IgD-negative memory B cell (primary cell): ENCODE results near the gene SLC25A41. TPM values are rescaled to one million over a fixed set of nuclear protein-coding genes. Genes with fewer than 3 reads are reported as not detected.

ENCODE experiments used
- H3K27ac Mint-ChIP-seq, 3 donors: one replicate each; pipeline ENCODE4 v1.8.0; 2020 to 2022; ENCODE audit warnings: mild to moderate bottlenecking in 3 of 3, mixed read lengths in 3 of 3, moderate library complexity in 1 of 3
- H3K27me3 Mint-ChIP-seq: one replicate; pipeline ENCODE4 v1.8.0; 2021; ENCODE audit warnings: mixed read lengths
- H3K36me3 Mint-ChIP-seq: one replicate; pipeline ENCODE4 v1.8.0; 2020; ENCODE audit warnings: mild to moderate bottlenecking, mixed read lengths
- H3K4me1 Mint-ChIP-seq, 3 donors: one replicate each; pipeline ENCODE4 v1.8.0; 2020 to 2022; ENCODE audit warnings: mixed read lengths in 3 of 3, mild to moderate bottlenecking in 1 of 3
- H3K4me3 Mint-ChIP-seq, 4 donors: one replicate each; pipeline ENCODE4 v1.8.0; 2020 to 2022; ENCODE audit warnings: mild to moderate bottlenecking in 4 of 4, mixed read lengths in 4 of 4, moderate library complexity in 3 of 4
- H3K9me3 Mint-ChIP-seq, 3 donors: one replicate each; pipeline ENCODE4 v1.8.0; 2020 to 2021; ENCODE audit warnings: mixed read lengths in 3 of 3, mild to moderate bottlenecking in 1 of 3
- polyA plus RNA-seq: library from polyadenylated mRNA; unstranded; fragments of 300-500 nt; fragmentation: Illumina TruSeq; gene quantifications from one replicate; pipeline ENCODE4 v1.2.3, GENCODE V29; 2021

Gene SLC25A41
- polyA plus RNA-seq, 1 donor from 2014 or later = not detected

DNA sequence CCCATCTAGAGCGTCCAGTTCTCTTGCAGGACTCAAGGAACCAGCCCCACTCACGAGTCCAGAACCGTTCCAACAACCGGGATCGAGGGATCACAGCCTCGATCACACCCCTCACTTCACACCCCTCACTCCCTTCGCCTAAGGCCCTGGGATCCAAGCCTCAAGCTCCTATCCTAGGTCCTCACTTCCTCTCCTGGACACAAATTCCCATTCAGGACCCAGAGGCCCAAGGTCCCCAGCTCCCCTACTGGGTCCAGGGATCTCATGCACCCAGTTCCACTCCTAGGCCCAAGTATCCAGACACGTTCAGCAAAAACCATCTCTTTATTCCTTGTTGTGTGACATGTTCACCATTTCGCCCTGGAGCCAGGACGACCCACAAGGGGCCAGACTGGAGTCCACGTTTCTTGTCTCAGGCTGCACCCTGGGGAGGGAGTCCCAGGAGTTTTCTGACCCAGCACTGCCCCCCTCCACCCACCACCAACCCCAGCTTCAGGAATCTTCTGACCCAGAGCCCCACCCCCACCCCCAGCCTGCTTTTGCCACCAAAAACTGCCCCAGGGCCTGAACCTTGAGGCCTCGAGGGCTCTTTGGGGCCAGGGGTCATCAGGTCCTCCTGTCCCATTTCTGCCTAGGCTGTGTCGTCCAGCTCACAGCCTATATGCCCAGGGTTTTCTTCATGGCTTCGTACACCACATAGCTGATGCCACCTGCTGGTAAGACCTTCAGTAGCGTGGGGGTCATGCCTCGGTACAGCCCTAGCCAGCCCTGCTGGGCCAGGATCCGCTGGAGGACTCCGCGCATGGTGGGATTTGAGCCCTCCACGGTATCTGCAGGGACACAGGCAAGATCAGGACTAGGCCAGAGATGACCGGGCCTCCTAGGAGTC, 7.6 kb downstream of the SLC25A41 start:
- peaks cover 4 to 27% (median 16%) of the 10 kb centered on the region in 3 donors for H3K4me1 Mint-ChIP-seq
- no peaks in the 10 kb centered on the region for H3K36me3 Mint-ChIP-seq
- H3K4me3 Mint-ChIP-seq = peak overlapping the region in 3 of 4 donors; percentile 84 to 96 (median 90)
- no peaks in the 10 kb centered on the region for H3K27me3 Mint-ChIP-seq
- H3K27ac Mint-ChIP-seq = peak overlapping the region; percentile 76 to 99 (median 80)
- no peaks in the 10 kb centered on the region for H3K9me3 Mint-ChIP-seq

GRCh38 chr19:6424939-6425731, 8.4 kb downstream of the SLC25A41 start:
- H3K27ac Mint-ChIP-seq = peak overlapping the region; percentile 76 to 99 (median 80)
- H3K27me3 Mint-ChIP-seq = no peaks in the 10 kb centered on the region
- peaks cover 4 to 28% (median 16%) of the 10 kb centered on the region in 3 donors for H3K4me1 Mint-ChIP-seq
- H3K9me3 Mint-ChIP-seq = no peaks in the 10 kb centered on the region
- no peaks in the 10 kb centered on the region for H3K36me3 Mint-ChIP-seq
- H3K4me3 Mint-ChIP-seq = peak overlapping the region; percentile 66 to 96 (median 87)

- H3K4me1 Mint-ChIP-seq = peaks cover 4 to 28% (median 16%) of the 10 kb centered on the region in 3 donors
- no peaks in the 10 kb centered on the region for H3K9me3 Mint-ChIP-seq
- no peaks in the 10 kb centered on the region for H3K36me3 Mint-ChIP-seq
- peak within 1 kb of the TSS; percentile 81 to 96 (median 88) for H3K4me3 Mint-ChIP-seq
- H3K27ac Mint-ChIP-seq = peak within 1 kb of the TSS; percentile 78 to 99 (median 80)
- H3K27me3 Mint-ChIP-seq = no peaks in the 10 kb centered on the region
Measured at GRCh38 chr19:6424195-6424938, 9.2 kb downstream of the SLC25A41 start, which contains the start of gene KHSRP. Gene KHSRP (minus strand): TSS chr19:6424811. CDS start chr19:6424701, 110 bp downstream.

DNA sequence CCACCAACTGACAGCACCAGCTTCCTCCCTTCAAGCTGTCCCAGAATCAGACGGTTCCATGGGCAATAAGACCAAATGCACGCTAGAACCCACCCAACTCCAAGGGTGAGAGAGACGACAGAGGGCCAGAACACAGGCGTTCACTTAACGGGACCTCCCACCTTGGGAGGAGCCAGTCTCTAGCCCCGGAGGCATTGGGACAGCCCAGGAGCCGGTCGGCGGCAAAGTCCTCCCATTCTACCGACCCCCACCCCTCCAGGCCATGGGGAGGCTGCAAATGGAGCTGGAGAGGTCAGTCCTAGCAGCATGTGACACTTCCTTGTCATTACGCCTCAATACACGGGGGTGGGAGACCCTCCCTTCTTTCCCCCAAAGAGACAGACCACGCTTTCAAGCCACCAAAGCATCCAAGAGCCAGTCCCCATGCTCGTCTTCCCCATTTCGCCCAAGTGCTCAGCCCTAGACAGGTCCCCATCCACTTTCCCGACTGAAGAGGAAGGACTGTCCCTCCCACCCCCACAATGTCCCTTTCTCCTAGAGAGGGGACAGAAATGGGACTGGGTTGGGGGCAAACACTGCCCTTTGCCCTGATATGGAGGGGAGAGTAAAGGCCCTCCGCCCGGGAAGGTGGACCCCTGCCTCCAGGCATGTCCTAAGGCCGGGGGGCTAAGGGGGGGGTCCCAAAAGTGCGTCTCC, 9.9 kb downstream of the SLC25A41 start:
- Mint-ChIP-seq H3K4me3 (peak overlapping the region; percentile 81 to 92 (median 87)), H3K27ac (peak overlapping the region; percentile 35 to 86 (median 78)), H3K27me3 (no peaks in the 10 kb centered on the region), H3K4me1 (peaks cover 4 to 28% (median 16%) of the 10 kb centered on the region in 3 donors), H3K36me3 (no peaks in the 10 kb centered on the region), H3K9me3 (no peaks in the 10 kb centered on the region)

DNA sequence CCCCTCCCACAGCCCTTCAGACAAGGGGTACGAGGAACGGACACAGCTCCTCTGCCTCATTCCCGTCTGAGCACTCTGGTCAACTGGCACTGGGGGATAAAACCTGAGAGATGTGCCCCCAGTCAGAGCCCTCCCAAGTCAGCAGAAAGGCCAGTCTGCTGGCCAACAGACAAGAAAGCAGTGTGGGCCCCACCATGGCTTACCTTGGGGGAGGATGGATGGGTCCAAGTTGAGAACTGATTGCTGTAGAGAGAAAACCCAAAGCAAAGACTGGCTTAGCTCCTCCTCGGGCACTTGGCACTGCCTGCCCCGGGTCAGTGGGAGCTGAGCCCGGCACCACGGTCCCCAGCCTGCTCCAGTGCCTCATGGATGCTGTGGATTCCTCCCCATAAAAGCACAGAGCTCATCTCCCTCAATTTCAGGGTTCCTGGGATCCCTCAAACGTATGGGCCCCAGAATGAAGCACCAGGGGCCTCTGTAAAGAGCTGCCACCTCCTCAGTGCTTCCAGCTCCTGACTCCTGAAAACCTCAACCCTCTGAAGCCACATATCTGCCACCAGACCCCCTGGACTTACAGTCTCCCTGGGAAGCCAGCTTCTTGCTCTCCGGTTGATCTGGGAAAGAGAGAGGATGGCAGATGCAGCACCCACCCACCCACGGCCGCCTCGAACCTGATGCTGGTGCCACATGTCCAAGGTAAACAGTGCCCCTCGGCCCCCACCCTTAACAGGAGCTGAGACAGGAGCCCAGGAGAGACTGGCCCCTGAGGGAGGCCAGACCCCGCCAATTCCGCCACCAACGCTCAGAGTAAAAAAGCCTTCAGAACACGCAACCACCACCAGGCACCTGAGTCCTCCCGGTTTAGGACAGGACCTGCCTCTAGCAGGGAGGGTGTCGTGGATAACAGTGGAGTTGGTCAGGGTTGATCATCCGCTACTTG, 12.2 kb downstream of the SLC25A41 start:
- H3K36me3 Mint-ChIP-seq = no peaks in the 10 kb centered on the region
- H3K27ac Mint-ChIP-seq = peak overlapping the region in 1 of 3 donors; percentile 57
- H3K4me3 Mint-ChIP-seq = peak overlapping the region in 2 of 4 donors; percentile 28 to 54
- no peaks in the 10 kb centered on the region for H3K27me3 Mint-ChIP-seq
- H3K4me1 Mint-ChIP-seq = peaks cover 4 to 28% (median 14%) of the 10 kb centered on the region in 3 donors
- no peaks in the 10 kb centered on the region for H3K9me3 Mint-ChIP-seq

GRCh38 chr19:6418562-6418932, 15.0 kb downstream of the SLC25A41 start:
- H3K27me3 Mint-ChIP-seq = no peaks in the 10 kb centered on the region
- H3K4me3 Mint-ChIP-seq = peak overlapping the region in 1 of 4 donors; percentile 21
- no peaks in the 10 kb centered on the region for H3K9me3 Mint-ChIP-seq
- peaks cover 0 to 18% (median 12%) of the 10 kb centered on the region in 3 donors for H3K4me1 Mint-ChIP-seq
- no peaks in the 10 kb centered on the region for H3K36me3 Mint-ChIP-seq
- no peak overlapping the region for H3K27ac Mint-ChIP-seq

GRCh38 chr19:6417713-6418561, 15.6 kb downstream of the SLC25A41 start:
- Mint-ChIP-seq H3K9me3 (no peaks in the 10 kb centered on the region), H3K4me3 (peak overlapping the region in 1 of 4 donors; percentile 7), H3K4me1 (peaks cover 0 to 14% (median 7%) of the 10 kb centered on the region in 3 donors), H3K27me3 (no peaks in the 10 kb centered on the region), H3K36me3 (no peaks in the 10 kb centered on the region), H3K27ac (no peak overlapping the region)

DNA sequence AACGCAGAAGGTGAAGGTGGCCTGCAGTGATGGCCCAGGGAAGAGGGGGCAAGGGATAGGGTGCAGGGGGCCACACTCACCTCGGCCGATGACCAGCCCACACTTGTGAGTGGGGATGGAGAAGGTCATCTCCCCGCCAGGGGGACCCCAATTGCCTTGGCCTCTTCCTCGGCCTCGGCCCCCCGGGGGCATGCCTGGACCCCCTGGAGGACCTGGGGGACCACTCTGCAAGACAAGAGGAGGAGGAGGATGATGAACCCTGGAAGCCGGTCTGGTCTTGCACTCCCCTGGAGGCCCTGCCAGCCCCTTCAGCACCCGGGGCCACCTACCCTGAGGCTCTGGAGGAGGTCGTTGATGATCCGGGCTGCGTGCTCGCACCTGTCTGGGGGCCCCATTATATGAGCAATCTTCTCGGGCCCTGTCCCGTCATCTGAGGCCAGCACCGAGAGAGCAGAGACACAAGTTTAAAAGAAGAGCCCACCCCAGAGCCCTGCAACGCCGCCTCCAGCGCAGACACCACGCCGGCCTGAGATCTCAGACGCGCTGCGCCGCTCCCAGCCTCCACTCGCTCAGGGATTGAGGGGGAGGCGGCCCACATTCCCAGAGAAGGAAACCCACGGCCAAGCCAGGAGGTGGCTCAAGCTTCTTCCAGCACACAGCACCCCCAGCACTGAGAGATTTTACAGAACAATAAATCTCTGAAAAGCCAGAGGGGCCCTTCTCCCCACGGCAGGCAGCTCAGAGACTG, 16.7 kb downstream of the SLC25A41 start:
- Mint-ChIP-seq H3K27me3 (no peaks in the 10 kb centered on the region), H3K9me3 (no peaks in the 10 kb centered on the region), H3K27ac (no peak overlapping the region), H3K4me1 (peaks cover 0 to 4% (median 0%) of the 10 kb centered on the region in 3 donors), H3K4me3 (peak overlapping the region in 2 of 4 donors; percentile 7 to 52), H3K36me3 (no peaks in the 10 kb centered on the region)

GRCh38 chr19:6415591-6416190, 17.9 kb downstream of the SLC25A41 start:
- no peaks in the 10 kb centered on the region for H3K36me3 Mint-ChIP-seq
- H3K27me3 Mint-ChIP-seq = no peaks in the 10 kb centered on the region
- no peaks in the 10 kb centered on the region for H3K4me1 Mint-ChIP-seq

GRCh38 chr19:6414793-6415590, 18.6 kb downstream of the SLC25A41 start:
- Mint-ChIP-seq H3K4me1 (no peaks in the 10 kb centered on the region), H3K27ac (no peak overlapping the region), H3K36me3 (no peaks in the 10 kb centered on the region), H3K4me3 (no peak overlapping the region), H3K27me3 (no peaks in the 10 kb centered on the region), H3K9me3 (no peaks in the 10 kb centered on the region)

More at GRCh38 chr19:6415591-6416190, 17.9 kb downstream of the SLC25A41 start:
- H3K9me3 Mint-ChIP-seq = no peaks in the 10 kb centered on the region
- H3K27ac Mint-ChIP-seq = no peak overlapping the region
- H3K4me3 Mint-ChIP-seq = no peak overlapping the region
